Measurements from ENCODE around the gene MBD3L4. TPM values are rescaled to one million over a fixed set of nuclear protein-coding genes. Genes with fewer than 3 reads are reported as not detected.
A peak's percentile ranks its signal among the peaks of the same experiment; 100 is the strongest.

The MBD3L4 gene
- total and polyA plus RNA-seq, 7 experiments from 2014 or later, result not detected

GRCh38 chr19:7072541-7072940, 32.6 kb upstream of the MBD3L4 start:
- no peak for DNase-seq
- ATAC-seq, result no peak
- ChIA-PET CTCF (no interaction called here), POLR2A (interaction anchor here (1.2 to 1.7 kb wide), 2 partner anchors 14 to 20 kb away, joined by 3 to 4 read pairs; no protein-coding TSS in a partner anchor)
- no peaks in the 10 kb centered on the region for H3K27me3 Mint-ChIP-seq
- peaks cover 0 to 27% (median 16%) of the 10 kb centered on the region in 11 donors for H3K9me3 Mint-ChIP-seq
- intact Hi-C loops (cut with micrococcal nuclease), result no loop called here
- H3K4me1 Mint-ChIP-seq, result peaks cover 7 to 43% (median 21%) of the 10 kb centered on the region in 7 donors
- H3K36me3 Mint-ChIP-seq, result peaks cover 7 to 63% (median 44%) of the 10 kb centered on the region in 5 donors
- peak overlapping the region in 9 of 10 donors; percentile 21 to 81 (median 59) for H3K4me3 Mint-ChIP-seq
- H3K27me3 ChIP-seq (ENCODE audit: control insufficient read depth in 2 of 2, insufficient read depth in 2 of 2, low read length in 2 of 2), result no peaks in the 10 kb centered on the region
- H3K4me1 ChIP-seq (ENCODE audit: control insufficient read depth in 2 of 2, insufficient read depth in 2 of 2, low read length in 2 of 2), result peaks cover 14% of the 10 kb centered on the region in 2 donors
- H3K36me3 ChIP-seq (ENCODE audit: control insufficient read depth in 2 of 3, insufficient read depth in 3 of 3, low read length in 3 of 3), result peaks cover 32 to 69% (median 40%) of the 10 kb centered on the region in 3 experiments
- H3K27ac ChIP-seq (ENCODE audit: low read depth, low read length), result no peak overlapping the region
- H3K9me3 ChIP-seq (ENCODE audit: control insufficient read depth in 2 of 3, low read length in 3 of 3), result peaks cover 0 to 14% (median 7%) of the 10 kb centered on the region in 3 experiments
- H3K4me3 ChIP-seq (ENCODE audit: low read length), result no peak overlapping the region
- H3K27ac Mint-ChIP-seq, result peak overlapping the region in 5 of 9 donors; percentile 27 to 75 (median 38)

- Histone ChIP-seq H3K36me3 (ENCODE audit: control insufficient read depth in 2 of 3, insufficient read depth in 3 of 3, low read length in 3 of 3) (peaks cover 11 to 42% (median 14%) of the 10 kb centered on the region in 3 experiments), H3K4me1 (ENCODE audit: control insufficient read depth in 2 of 2, insufficient read depth in 2 of 2, low read length in 2 of 2) (peaks cover 14% of the 10 kb centered on the region in 2 donors), H3K27me3 (ENCODE audit: control insufficient read depth in 2 of 2, insufficient read depth in 2 of 2, low read length in 2 of 2) (no peaks in the 10 kb centered on the region), H3K4me3 (ENCODE audit: low read length) (peak overlapping the region; percentile 100), H3K9me3 (ENCODE audit: control insufficient read depth in 2 of 3, low read length in 3 of 3) (no peaks in the 10 kb centered on the region), H3K27ac (ENCODE audit: low read depth, low read length) (peak overlapping the region; percentile 84)
- peak in 1 of 9 donors; percentile 37 for DNase-seq
- POLR2A ChIA-PET, result interaction anchor here (0.6 to 3.1 kb wide), 21 partner anchors 8 to 799 kb away, joined by 3 to 23 read pairs (median 5); partner anchors contain the start of genes ARHGEF18, GPR108, PET100 and XAB2
- H3K36me3 Mint-ChIP-seq, result peaks cover 6 to 38% (median 22%) of the 10 kb centered on the region in 5 donors
- peak; percentile 2 for ATAC-seq
- H3K4me3 Mint-ChIP-seq, result peak overlapping the region; percentile 90 to 98 (median 94)
- peak overlapping the region; percentile 63 to 95 (median 94) for H3K27ac Mint-ChIP-seq
- no peaks in the 10 kb centered on the region for H3K27me3 Mint-ChIP-seq
- CTCF ChIA-PET, result interaction anchor here (0.9 to 1.2 kb wide), 2 partner anchors 30 to 33 kb away, joined by 3 read pairs; no protein-coding TSS in a partner anchor
- peaks cover 7 to 43% (median 21%) of the 10 kb centered on the region in 7 donors for H3K4me1 Mint-ChIP-seq
- intact Hi-C loops (cut with micrococcal nuclease), result loop anchor here (1.0 to 10.0 kb wide), 5 partner anchors 13 to 1165 kb away; partner anchors contain the start of genes CTXN1 (in 1 of the 2), GPR108 (in 1 of the 2), NDUFA11 (in 1 of the 2) and SNAPC2 (in 1 of the 2)
- peaks cover 0 to 12% (median 2%) of the 10 kb centered on the region in 11 donors for H3K9me3 Mint-ChIP-seq
These were observed 29.9 kb upstream of the MBD3L4 start for GRCh38 chr19:7069904-7070226.

GRCh38 chr19:7069042-7069903, 29.3 kb upstream of the MBD3L4 start, which contains the start of gene ZNF557:
ZNF557 (plus strand) TSS chr19:7069703; CDS start chr19:7075075, 5,372 bp downstream.
- Histone ChIP-seq H3K36me3 (ENCODE audit: control insufficient read depth in 2 of 3, insufficient read depth in 3 of 3, low read length in 3 of 3) (peaks cover 11 to 36% (median 12%) of the 10 kb centered on the region in 3 experiments), H3K9me3 (ENCODE audit: control insufficient read depth in 2 of 3, low read length in 3 of 3) (no peaks in the 10 kb centered on the region), H3K27me3 (ENCODE audit: control insufficient read depth in 2 of 2, insufficient read depth in 2 of 2, low read length in 2 of 2) (no peaks in the 10 kb centered on the region), H3K27ac (ENCODE audit: low read depth, low read length) (peak within 1 kb of the TSS; percentile 84), H3K4me3 (ENCODE audit: low read length) (peak within 1 kb of the TSS; percentile 100), H3K4me1 (ENCODE audit: control insufficient read depth in 2 of 2, insufficient read depth in 2 of 2, low read length in 2 of 2) (peaks cover 14% of the 10 kb centered on the region in 2 donors)
- peaks cover 7 to 40% (median 19%) of the 10 kb centered on the region in 7 donors for H3K4me1 Mint-ChIP-seq
- no peaks in the 10 kb centered on the region for H3K27me3 Mint-ChIP-seq
- intact Hi-C loops (cut with micrococcal nuclease), result loop anchor here (1.0 to 10.0 kb wide), 5 partner anchors 14 to 1164 kb away; partner anchors contain the start of genes CTXN1 (in 1 of the 2), GPR108 (in 1 of the 2), NDUFA11 (in 1 of the 2) and SNAPC2 (in 1 of the 2)
- H3K36me3 Mint-ChIP-seq, result peaks cover 6 to 33% (median 20%) of the 10 kb centered on the region in 5 donors
- ATAC-seq (peak; percentile 99), DNase-seq (peak; percentile 93 to 100 (median 99))
- peak within 1 kb of the TSS; percentile 90 to 98 (median 94) for H3K4me3 Mint-ChIP-seq
- ChIA-PET CTCF (interaction anchor here (0.6 to 1.2 kb wide), 5 partner anchors 9 to 331 kb away, joined by 3 read pairs; no protein-coding TSS in a partner anchor), POLR2A (interaction anchor here (0.6 to 3.1 kb wide), 23 partner anchors 8 to 800 kb away, joined by 3 to 23 read pairs (median 5); partner anchors contain the start of genes ARHGEF18, GPR108, PET100 and XAB2)
- H3K27ac Mint-ChIP-seq, result peak within 1 kb of the TSS; percentile 63 to 95 (median 94)
- H3K9me3 Mint-ChIP-seq, result peaks cover 0 to 9% (median under 1%) of the 10 kb centered on the region in 11 donors

GRCh38 chr19:7068599-7068998, 28.6 kb upstream of the MBD3L4 start:
- peaks cover 6 to 26% (median 14%) of the 10 kb centered on the region in 5 donors for H3K36me3 Mint-ChIP-seq
- Histone ChIP-seq H3K27me3 (ENCODE audit: control insufficient read depth in 2 of 2, insufficient read depth in 2 of 2, low read length in 2 of 2) (no peaks in the 10 kb centered on the region), H3K27ac (ENCODE audit: low read depth, low read length) (no peak overlapping the region), H3K9me3 (ENCODE audit: control insufficient read depth in 2 of 3, low read length in 3 of 3) (no peaks in the 10 kb centered on the region), H3K4me3 (ENCODE audit: low read length) (no peak overlapping the region), H3K4me1 (ENCODE audit: control insufficient read depth in 2 of 2, insufficient read depth in 2 of 2, low read length in 2 of 2) (peaks cover 14% of the 10 kb centered on the region in 2 donors), H3K36me3 (ENCODE audit: control insufficient read depth in 2 of 3, insufficient read depth in 3 of 3, low read length in 3 of 3) (peaks cover 10 to 31% (median 11%) of the 10 kb centered on the region in 3 experiments)
- intact Hi-C loops (cut with micrococcal nuclease), result loop anchor here in 1 of 2 donors (10.0 kb wide), 3 partner anchors 334 to 1164 kb away; partner anchors contain the start of genes CTXN1, GPR108, NDUFA11 and SNAPC2
- ChIA-PET POLR2A (interaction anchor here (0.6 to 3.1 kb wide), 17 partner anchors 9 to 800 kb away, joined by 3 to 23 read pairs (median 5); partner anchors contain the start of genes ARHGEF18, PET100 and XAB2), CTCF (interaction anchor here (0.6 to 1.2 kb wide), 4 partner anchors 9 to 330 kb away, joined by 3 read pairs; no protein-coding TSS in a partner anchor)
- peaks cover 0 to 7% (median 0%) of the 10 kb centered on the region in 11 donors for H3K9me3 Mint-ChIP-seq
- no peak for DNase-seq
- H3K27me3 Mint-ChIP-seq, result no peaks in the 10 kb centered on the region
- H3K4me3 Mint-ChIP-seq, result peak overlapping the region; percentile 90 to 98 (median 94)
- ATAC-seq, result no peak
- peaks cover 7 to 38% (median 18%) of the 10 kb centered on the region in 7 donors for H3K4me1 Mint-ChIP-seq
- peak overlapping the region; percentile 63 to 95 (median 94) for H3K27ac Mint-ChIP-seq

GRCh38 chr19:7067716-7068115, 27.7 kb upstream of the MBD3L4 start:
- peaks cover 6 to 36% (median 18%) of the 10 kb centered on the region in 7 donors for H3K4me1 Mint-ChIP-seq
- CTCF ChIA-PET, result interaction anchor here (0.7 kb wide), 1 partner anchor 55 kb away, joined by 3 read pairs; no protein-coding TSS in a partner anchor

More at GRCh38 chr19:7067716-7068115, 27.7 kb upstream of the MBD3L4 start:
- no peak overlapping the region for H3K27ac Mint-ChIP-seq
- intact Hi-C loops (cut with micrococcal nuclease), result loop anchor here in 1 of 2 donors (10.0 kb wide), 3 partner anchors 333 to 1163 kb away; partner anchors contain the start of genes CTXN1, GPR108, NDUFA11 and SNAPC2
- no peak overlapping the region for H3K4me3 ChIP-seq (ENCODE audit: low read length)
- peaks cover 14% of the 10 kb centered on the region in 2 donors for H3K4me1 ChIP-seq (ENCODE audit: control insufficient read depth in 2 of 2, insufficient read depth in 2 of 2, low read length in 2 of 2)
- no peaks in the 10 kb centered on the region for H3K27me3 Mint-ChIP-seq
- peaks cover 0 to 7% (median 0%) of the 10 kb centered on the region in 11 donors for H3K9me3 Mint-ChIP-seq
- H3K36me3 ChIP-seq (ENCODE audit: control insufficient read depth in 2 of 3, insufficient read depth in 3 of 3, low read length in 3 of 3), result peaks cover 7 to 23% (median 11%) of the 10 kb centered on the region in 3 experiments
- ATAC-seq (no peak), DNase-seq (no peak)
- no peaks in the 10 kb centered on the region for H3K9me3 ChIP-seq (ENCODE audit: control insufficient read depth in 2 of 3, low read length in 3 of 3)
- no peak overlapping the region for H3K27ac ChIP-seq (ENCODE audit: low read depth, low read length)
- POLR2A ChIA-PET, result interaction anchor here (1.9 kb wide), 1 partner anchor 204 kb away, joined by 10 read pairs; no protein-coding TSS in a partner anchor
- peaks cover 5 to 20% (median 9%) of the 10 kb centered on the region in 5 donors for H3K36me3 Mint-ChIP-seq
- H3K27me3 ChIP-seq (ENCODE audit: control insufficient read depth in 2 of 2, insufficient read depth in 2 of 2, low read length in 2 of 2), result no peaks in the 10 kb centered on the region
- no peak overlapping the region for H3K4me3 Mint-ChIP-seq

All from naive thymus-derived CD4-positive, alpha-beta T cell (primary cell).